ENCODE results near the gene CCDC158. TPM values are rescaled to one million over a fixed set of nuclear protein-coding genes. Genes with fewer than 3 reads are reported as not detected.

The CCDC158 gene
- total RNA-seq, 1 donor from 2014 or later = not detected

DNA sequence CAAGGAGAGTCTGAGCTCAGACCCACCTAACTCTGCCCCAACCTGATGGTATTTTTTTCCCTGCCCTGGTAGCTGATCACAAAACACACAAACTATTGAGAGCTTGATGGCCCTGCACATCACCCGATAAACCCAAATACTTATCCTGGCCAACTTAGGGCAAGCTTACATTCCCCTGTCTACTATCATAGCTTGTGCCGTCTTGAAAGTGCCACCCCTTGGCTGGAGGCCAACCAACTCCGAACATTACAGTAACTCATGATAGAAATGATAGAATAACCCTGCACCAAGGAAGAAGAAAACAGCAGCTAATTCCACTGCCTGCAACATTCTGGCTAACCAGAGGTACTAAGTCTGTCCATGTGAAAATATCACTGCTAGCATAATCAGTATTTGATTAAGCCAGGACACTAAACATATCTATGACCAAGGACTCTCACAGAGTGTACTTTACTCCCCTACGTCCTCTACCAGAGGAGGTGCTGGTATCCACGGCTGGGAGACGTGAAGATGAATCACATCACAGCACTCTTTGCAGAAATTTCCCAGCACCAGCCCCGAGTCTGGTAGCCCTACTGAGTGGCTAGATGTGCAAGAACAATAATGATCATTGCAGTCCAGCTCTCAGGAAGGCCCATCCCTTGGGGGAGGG, 105.5 kb downstream of the CCDC158 start:
- Mint-ChIP-seq H3K4me3 (ENCODE audit: unreplicated experiment) (no peak overlapping the region), H3K9me3 (ENCODE audit: unreplicated experiment) (peaks cover 12% of the 10 kb centered on the region), H3K27me3 (ENCODE audit: unreplicated experiment) (no peaks in the 10 kb centered on the region), H3K27ac (ENCODE audit: unreplicated experiment) (no peak overlapping the region), H3K36me3 (ENCODE audit: unreplicated experiment) (peaks cover 38% of the 10 kb centered on the region), H3K4me1 (ENCODE audit: low read depth, unreplicated experiment) (peaks cover 15% of the 10 kb centered on the region)
- TF ChIP-seq, protein P1, sequence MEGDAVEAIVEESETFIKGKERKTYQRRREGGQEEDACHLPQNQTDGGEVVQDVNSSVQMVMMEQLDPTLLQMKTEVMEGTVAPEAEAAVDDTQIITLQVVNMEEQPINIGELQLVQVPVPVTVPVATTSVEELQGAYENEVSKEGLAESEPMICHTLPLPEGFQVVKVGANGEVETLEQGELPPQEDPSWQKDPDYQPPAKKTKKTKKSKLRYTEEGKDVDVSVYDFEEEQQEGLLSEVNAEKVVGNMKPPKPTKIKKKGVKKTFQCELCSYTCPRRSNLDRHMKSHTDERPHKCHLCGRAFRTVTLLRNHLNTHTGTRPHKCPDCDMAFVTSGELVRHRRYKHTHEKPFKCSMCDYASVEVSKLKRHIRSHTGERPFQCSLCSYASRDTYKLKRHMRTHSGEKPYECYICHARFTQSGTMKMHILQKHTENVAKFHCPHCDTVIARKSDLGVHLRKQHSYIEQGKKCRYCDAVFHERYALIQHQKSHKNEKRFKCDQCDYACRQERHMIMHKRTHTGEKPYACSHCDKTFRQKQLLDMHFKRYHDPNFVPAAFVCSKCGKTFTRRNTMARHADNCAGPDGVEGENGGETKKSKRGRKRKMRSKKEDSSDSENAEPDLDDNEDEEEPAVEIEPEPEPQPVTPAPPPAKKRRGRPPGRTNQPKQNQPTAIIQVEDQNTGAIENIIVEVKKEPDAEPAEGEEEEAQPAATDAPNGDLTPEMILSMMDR (IDR thresholded peaks at IDR 0.05; ENCODE audit: partially characterized antibody, unreplicated experiment) = no peak
- no peak for DNase-seq

DNA sequence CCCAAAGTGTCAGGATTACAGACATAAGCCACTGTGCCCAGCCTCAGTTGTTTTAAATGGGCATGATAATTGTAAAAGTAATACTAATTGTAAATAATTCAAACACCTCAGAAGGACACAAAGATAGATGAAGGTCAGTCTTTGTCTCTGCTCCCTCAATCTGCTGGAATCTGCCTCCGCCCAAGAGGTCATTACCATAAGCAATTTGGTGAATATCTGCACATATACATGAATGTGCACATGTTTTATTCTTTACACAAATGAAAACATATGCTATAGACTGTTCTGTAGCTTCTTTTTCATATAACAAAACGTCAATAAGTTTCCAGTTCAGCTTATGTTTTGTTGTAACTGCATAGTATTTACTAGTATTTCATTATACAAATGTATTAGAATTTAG, 107.4 kb downstream of the CCDC158 start:
- Mint-ChIP-seq H3K36me3 (ENCODE audit: unreplicated experiment) (peaks cover 33% of the 10 kb centered on the region), H3K4me1 (ENCODE audit: low read depth, unreplicated experiment) (peaks cover 31% of the 10 kb centered on the region), H3K4me3 (ENCODE audit: unreplicated experiment) (no peak overlapping the region), H3K27me3 (ENCODE audit: unreplicated experiment) (peaks cover 2% of the 10 kb centered on the region), H3K27ac (ENCODE audit: unreplicated experiment) (no peak overlapping the region), H3K9me3 (ENCODE audit: unreplicated experiment) (peaks cover 7% of the 10 kb centered on the region)
- TF ChIP-seq, protein P1 (IDR thresholded peaks at IDR 0.05; ENCODE audit: partially characterized antibody, unreplicated experiment) = no peak
- no peak for DNase-seq

DNA sequence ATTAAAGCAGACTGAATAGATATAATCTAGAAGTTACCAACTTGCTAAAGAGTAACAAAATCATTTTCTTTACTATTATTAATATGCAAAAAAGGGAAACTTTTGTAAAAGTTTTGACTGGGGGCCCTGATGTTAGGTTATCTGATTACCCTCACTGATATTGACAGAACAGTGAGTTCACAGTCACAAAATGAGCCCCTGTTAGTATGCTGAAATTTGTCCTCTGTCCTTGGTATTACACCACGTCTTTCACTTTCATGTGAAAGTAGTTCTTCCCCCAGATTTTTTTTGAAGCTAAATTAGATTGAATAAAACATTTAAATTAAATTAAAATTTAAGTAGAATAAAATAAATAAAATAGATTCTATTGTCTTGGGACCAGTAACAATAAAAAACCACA, 108.5 kb downstream of the CCDC158 start:
- no peak for DNase-seq
- peaks cover 7% of the 10 kb centered on the region for H3K9me3 Mint-ChIP-seq (ENCODE audit: unreplicated experiment)
- H3K27me3 Mint-ChIP-seq (ENCODE audit: unreplicated experiment) = peaks cover 2% of the 10 kb centered on the region

DNA sequence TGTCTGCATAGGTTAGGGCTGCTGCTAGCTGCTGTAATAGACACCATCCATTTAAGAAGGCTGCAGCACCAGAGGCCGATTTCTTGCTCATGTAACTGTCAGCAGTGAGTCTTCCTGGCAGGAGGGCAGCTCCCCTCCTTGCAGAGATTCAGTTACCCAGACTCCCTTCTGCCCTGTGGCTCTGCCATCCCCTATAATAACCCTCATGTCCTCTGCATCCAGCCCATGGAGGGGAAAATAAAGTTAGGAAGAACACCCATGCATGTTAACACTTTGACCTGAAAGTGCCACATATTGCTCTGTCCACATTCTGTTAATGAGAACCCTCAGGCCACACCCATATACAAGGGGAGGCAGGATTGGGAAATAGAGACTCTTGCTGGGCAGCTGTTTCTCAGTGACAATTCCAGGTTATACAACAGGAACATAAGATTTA, 109.0 kb downstream of the CCDC158 start:
- Mint-ChIP-seq H3K36me3 (ENCODE audit: unreplicated experiment) (peaks cover 19% of the 10 kb centered on the region), H3K4me3 (ENCODE audit: unreplicated experiment) (peak overlapping the region; percentile 67)

More for the DNA sequence above, 108.5 kb downstream of the CCDC158 start:
- Mint-ChIP-seq H3K36me3 (ENCODE audit: unreplicated experiment) (peaks cover 24% of the 10 kb centered on the region), H3K4me3 (ENCODE audit: unreplicated experiment) (no peak overlapping the region), H3K27ac (ENCODE audit: unreplicated experiment) (no peak overlapping the region), H3K4me1 (ENCODE audit: low read depth, unreplicated experiment) (peaks cover 32% of the 10 kb centered on the region)
- TF ChIP-seq, protein P1 (IDR thresholded peaks at IDR 0.05; ENCODE audit: partially characterized antibody, unreplicated experiment) = no peak

DNA sequence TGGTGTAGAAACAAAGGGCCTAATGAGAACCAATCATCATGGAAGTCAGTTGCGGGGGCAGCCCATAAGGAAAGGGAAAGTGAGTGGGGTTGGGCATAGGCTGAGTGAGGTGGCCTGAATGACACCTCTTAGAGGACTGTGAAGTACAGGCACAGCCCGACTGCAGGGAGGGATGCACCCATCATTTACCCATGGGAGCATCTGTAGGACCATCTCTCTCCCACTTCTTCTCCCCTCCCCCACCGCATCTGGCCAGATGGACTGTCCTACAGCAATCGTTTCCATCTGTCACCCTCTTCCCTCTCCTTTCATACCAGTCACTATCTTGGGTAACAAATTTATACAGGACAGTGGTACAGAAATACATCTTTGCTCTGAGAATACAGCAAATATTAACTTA, 110.3 kb downstream of the CCDC158 start:
- Mint-ChIP-seq H3K36me3 (ENCODE audit: unreplicated experiment) (peaks cover 11% of the 10 kb centered on the region), H3K4me3 (ENCODE audit: unreplicated experiment) (peak overlapping the region; percentile 53), H3K9me3 (ENCODE audit: unreplicated experiment) (peaks cover 8% of the 10 kb centered on the region), H3K27ac (ENCODE audit: unreplicated experiment) (peak overlapping the region; percentile 91), H3K4me1 (ENCODE audit: low read depth, unreplicated experiment) (peaks cover 34% of the 10 kb centered on the region), H3K27me3 (ENCODE audit: unreplicated experiment) (peaks cover 2% of the 10 kb centered on the region)
- TF ChIP-seq, protein P1 (IDR thresholded peaks at IDR 0.05; ENCODE audit: partially characterized antibody, unreplicated experiment) = no peak
- DNase-seq = peak; percentile 63

More for the DNA sequence above, 109.0 kb downstream of the CCDC158 start:
- peaks cover 8% of the 10 kb centered on the region for H3K9me3 Mint-ChIP-seq (ENCODE audit: unreplicated experiment)
- TF ChIP-seq, protein P1 (IDR thresholded peaks at IDR 0.05; ENCODE audit: partially characterized antibody, unreplicated experiment) = no peak
- peak; percentile 35 for DNase-seq
- H3K27me3 Mint-ChIP-seq (ENCODE audit: unreplicated experiment) = peaks cover 2% of the 10 kb centered on the region
- H3K4me1 Mint-ChIP-seq (ENCODE audit: low read depth, unreplicated experiment) = peaks cover 32% of the 10 kb centered on the region
- peak overlapping the region; percentile 94 for H3K27ac Mint-ChIP-seq (ENCODE audit: unreplicated experiment)
